Neural cell (in vitro differentiated cells): ENCODE measurements around the gene TRAF5. TPM values are rescaled to one million over a fixed set of nuclear protein-coding genes. Genes with fewer than 3 reads are reported as not detected.

ENCODE experiments used
- H2AFZ ChIP-seq: fragments of 200-600, 300-800 bp; sonication (generic), shearing (Covaris generic); 2 replicates; pipeline ENCODE4 v1.6.0; 2014; ENCODE audit warnings: low read depth, mild to moderate bottlenecking, antibody characterized with exemption, low read length, moderate library complexity
- H3F3A ChIP-seq: fragments of 200-600 bp; shearing (Covaris generic); 2 replicates; pipeline ENCODE4 v1.6.1; 2016; ENCODE audit warnings: mild to moderate bottlenecking, moderate library complexity, mixed read lengths, antibody characterized with exemption, low read length; ENCODE audit not compliant: insufficient read depth, poor library complexity, severe bottlenecking
- H3K27ac ChIP-seq: fragments of 200-600, 300-800 bp; sonication (generic), shearing (Covaris generic); 2 replicates; pipeline ENCODE4 v1.5.1; 2014; ENCODE audit warnings: mild to moderate bottlenecking, low read length, moderate library complexity
- H3K27me3 ChIP-seq: fragments of 300-800, 200-600 bp; sonication (generic), shearing (Covaris generic); 2 replicates; pipeline ENCODE4 v1.6.0; 2014; ENCODE audit warnings: mild to moderate bottlenecking, low read depth, low read length, moderate library complexity; ENCODE audit not compliant: insufficient read depth
- H3K36me3 ChIP-seq: fragments of 300-800, 200-600 bp; sonication (generic), shearing (Covaris generic); 2 replicates; pipeline ENCODE4 v1.5.1; 2014; ENCODE audit warnings: mild to moderate bottlenecking, antibody characterized with exemption, low read length, moderate library complexity; ENCODE audit not compliant: insufficient read depth
- H3K4me2 ChIP-seq: fragments of 300-800, 200-600 bp; sonication (generic), shearing (Covaris generic); 2 replicates; pipeline ENCODE4 v1.6.0; 2014; ENCODE audit warnings: mild to moderate bottlenecking, low read length
- H3K4me3 ChIP-seq: fragments of 300-800, 200-600 bp; sonication (generic), shearing (Covaris generic); 2 replicates; pipeline ENCODE4 v1.5.1; 2014; ENCODE audit warnings: mild to moderate bottlenecking, low read length, moderate library complexity
- H3K79me2 ChIP-seq: fragments of 200-600 bp; shearing (Covaris generic); replicated peaks from 2 replicates; pipeline ENCODE4 v1.6.0; 2014; ENCODE audit warnings: mild to moderate bottlenecking, low read length, moderate library complexity; ENCODE audit not compliant: insufficient read depth
- H3K9ac ChIP-seq: fragments of 300-800, 200-600 bp; sonication (generic), shearing (Covaris generic); 2 replicates; pipeline ENCODE4 v1.6.1; 2016; ENCODE audit warnings: mild to moderate bottlenecking, low read length, mixed read lengths
- H3K9me2 ChIP-seq: fragments of 200-600 bp; shearing (Covaris generic); 2 replicates; pipeline ENCODE4 v1.6.1; 2016; ENCODE audit warnings: mild to moderate bottlenecking, low read length, mixed read lengths; ENCODE audit not compliant: insufficient read depth
- H3K9me3 ChIP-seq: fragments of 200-600, 300-800 bp; sonication (generic), shearing (Covaris generic); 2 replicates; pipeline ENCODE4 v1.6.1; 2016; ENCODE audit warnings: mild to moderate bottlenecking, mixed run types, low read length, moderate library complexity, mixed read lengths
- H4K20me1 ChIP-seq: fragments of 200-600 bp; shearing (Covaris generic); 2 replicates; pipeline ENCODE4 v1.6.1; 2016; ENCODE audit warnings: mild to moderate bottlenecking, mixed run types; ENCODE audit not compliant: insufficient read depth
- EP300 ChIP-seq: fragments of 450-650 bp; conservative IDR thresholded peaks from 2 replicates; pipeline ENCODE4 v1.6.1; 2014; ENCODE audit warnings: antibody characterized with exemption, mild to moderate bottlenecking, moderate library complexity; ENCODE audit not compliant: poor library complexity, severe bottlenecking
- EZH2 ChIP-seq: fragments of 200-600, 300-800 bp; shearing (Covaris generic), sonication (generic); IDR thresholded peaks from 2 replicates; pipeline ENCODE4 v1.6.1; 2014; ENCODE audit warnings: antibody characterized with exemption, low read length, borderline replicate concordance, mild to moderate bottlenecking; ENCODE audit not compliant: insufficient read depth, poor library complexity, severe bottlenecking
- MXI1 ChIP-seq: fragments of 450-650 bp; conservative IDR thresholded peaks from 2 replicates; pipeline ENCODE4 v1.6.1; 2014; ENCODE audit warnings: antibody characterized with exemption, mild to moderate bottlenecking; ENCODE audit not compliant: poor library complexity, severe bottlenecking
- POLR2AphosphoS5 ChIP-seq: IDR thresholded peaks from 2 replicates; pipeline ENCODE4 v1.6.1; 2012
- RAD21 ChIP-seq: fragments of 450-650 bp; conservative IDR thresholded peaks from 2 replicates; pipeline ENCODE4 v1.6.1; 2014; ENCODE audit warnings: antibody characterized with exemption, mild to moderate bottlenecking, moderate library complexity
- SMC3 ChIP-seq: fragments of 450-650 bp; conservative IDR thresholded peaks from 2 replicates; pipeline ENCODE4 v1.6.1; 2014; ENCODE audit warnings: antibody characterized with exemption, mild to moderate bottlenecking, moderate library complexity; ENCODE audit not compliant: poor library complexity
- TAF1 ChIP-seq: IDR thresholded peaks from 2 replicates; pipeline ENCODE4 v1.6.1; 2012; ENCODE audit warnings: low read depth
- polyA plus RNA-seq: library from polyadenylated mRNA; depleted of rRNA; stranded (reverse); fragments of >200 nt; gene quantifications from 2 replicates; pipeline ENCODE4 v1.2.3, GENCODE V29; 2014
- TF ChIP-seq, protein P1 (sequence below): fragments of 450-650 bp; IDR thresholded peaks from 2 replicates; pipeline ENCODE4 v1.5.1; 2014; ENCODE audit warnings: antibody characterized with exemption, mild to moderate bottlenecking, moderate library complexity; ENCODE audit not compliant: poor library complexity, severe bottlenecking
- TF ChIP-seq, protein P2 (sequence below): IDR thresholded peaks from 2 replicates; pipeline ENCODE4 v1.6.1; 2012; ENCODE audit warnings: borderline replicate concordance

The TRAF5 gene
- polyA plus RNA-seq, 1 donor from 2014 or later = 0.69 TPM

DNA sequence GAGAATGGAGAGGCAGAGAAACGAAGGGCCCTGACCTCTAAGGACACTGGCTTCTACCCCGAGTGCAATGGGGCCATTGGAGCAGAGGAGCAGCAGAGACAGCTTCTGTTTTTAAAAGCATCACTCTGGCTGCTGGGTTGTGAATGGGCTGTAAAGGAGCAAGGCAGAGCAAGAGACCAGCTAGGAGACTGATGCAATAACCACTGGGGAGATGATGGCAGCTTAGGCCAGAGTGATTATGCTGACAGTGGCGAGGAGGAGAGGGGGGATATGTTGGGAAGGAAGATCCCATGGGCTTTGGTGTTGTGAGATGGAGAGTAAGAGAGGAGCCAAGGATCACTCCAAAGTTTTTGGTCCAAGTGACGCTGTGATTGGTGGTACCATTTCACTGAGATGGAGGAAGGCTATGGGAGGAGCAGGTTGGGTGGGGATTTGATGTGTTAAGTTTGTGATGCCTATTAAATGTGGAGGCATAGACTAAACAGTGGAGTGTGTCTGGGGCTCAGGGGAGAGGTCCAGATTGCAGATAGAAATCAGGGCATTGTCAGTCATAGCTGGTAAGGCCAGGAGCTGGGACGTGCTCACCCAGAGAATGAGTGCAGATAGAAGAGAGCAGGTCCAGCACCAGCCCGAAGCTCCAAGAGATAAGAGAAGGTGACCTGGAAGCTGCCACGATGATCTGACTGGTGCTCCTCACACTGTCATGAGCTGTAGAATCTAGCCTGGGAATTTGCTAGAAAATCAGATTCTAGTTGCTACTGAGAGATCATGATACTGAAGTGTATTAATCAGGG lies 11.0 kb downstream of the TRAF5 start:
- Histone ChIP-seq H3K9ac (no peak overlapping the region), H3K27me3 (no peaks in the 10 kb centered on the region), H3K4me2 (no peak overlapping the region), H3K79me2 (no peaks in the 10 kb centered on the region), H3F3A (no peaks in the 10 kb centered on the region), H3K9me3 (no peaks in the 10 kb centered on the region), H3K4me3 (no peak overlapping the region), H3K9me2 (no peaks in the 10 kb centered on the region), H4K20me1 (no peaks in the 10 kb centered on the region), H2AFZ (no peak overlapping the region), H3K27ac (no peak overlapping the region), H3K36me3 (no peaks in the 10 kb centered on the region)
- TF ChIP-seq EZH2 = no peak
- no peak for TF ChIP-seq SMC3
- TF ChIP-seq, protein P1, sequence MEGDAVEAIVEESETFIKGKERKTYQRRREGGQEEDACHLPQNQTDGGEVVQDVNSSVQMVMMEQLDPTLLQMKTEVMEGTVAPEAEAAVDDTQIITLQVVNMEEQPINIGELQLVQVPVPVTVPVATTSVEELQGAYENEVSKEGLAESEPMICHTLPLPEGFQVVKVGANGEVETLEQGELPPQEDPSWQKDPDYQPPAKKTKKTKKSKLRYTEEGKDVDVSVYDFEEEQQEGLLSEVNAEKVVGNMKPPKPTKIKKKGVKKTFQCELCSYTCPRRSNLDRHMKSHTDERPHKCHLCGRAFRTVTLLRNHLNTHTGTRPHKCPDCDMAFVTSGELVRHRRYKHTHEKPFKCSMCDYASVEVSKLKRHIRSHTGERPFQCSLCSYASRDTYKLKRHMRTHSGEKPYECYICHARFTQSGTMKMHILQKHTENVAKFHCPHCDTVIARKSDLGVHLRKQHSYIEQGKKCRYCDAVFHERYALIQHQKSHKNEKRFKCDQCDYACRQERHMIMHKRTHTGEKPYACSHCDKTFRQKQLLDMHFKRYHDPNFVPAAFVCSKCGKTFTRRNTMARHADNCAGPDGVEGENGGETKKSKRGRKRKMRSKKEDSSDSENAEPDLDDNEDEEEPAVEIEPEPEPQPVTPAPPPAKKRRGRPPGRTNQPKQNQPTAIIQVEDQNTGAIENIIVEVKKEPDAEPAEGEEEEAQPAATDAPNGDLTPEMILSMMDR = no peak
- TF ChIP-seq RAD21 = no peak

DNA sequence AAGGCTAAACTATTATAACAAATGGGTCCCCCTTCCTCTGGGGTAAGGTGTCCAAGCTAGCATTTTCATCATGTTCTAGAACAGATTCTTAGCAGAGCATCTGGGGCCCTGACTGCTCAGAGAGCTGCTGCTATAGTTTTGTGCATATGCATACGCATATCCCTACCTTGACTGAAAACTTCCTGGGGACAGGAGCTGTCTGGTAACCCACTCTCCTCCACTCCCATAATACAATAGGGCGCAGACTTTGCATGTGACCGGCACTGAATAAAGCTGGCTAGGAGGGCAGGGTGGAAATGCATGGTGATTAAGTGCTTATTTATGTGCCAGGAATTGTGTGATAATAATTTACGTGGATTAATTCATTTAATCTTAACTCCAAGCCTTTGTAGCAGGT lies 11.6 kb downstream of the TRAF5 start:
- H3K9me3 ChIP-seq = no peaks in the 10 kb centered on the region
- no peaks in the 10 kb centered on the region for H3K27me3 ChIP-seq
- no peaks in the 10 kb centered on the region for H3F3A ChIP-seq
- H3K9ac ChIP-seq = no peak overlapping the region
- H3K4me2 ChIP-seq = no peak overlapping the region
- H4K20me1 ChIP-seq = no peaks in the 10 kb centered on the region
- H3K9me2 ChIP-seq = no peaks in the 10 kb centered on the region
- no peak overlapping the region for H3K27ac ChIP-seq
- no peaks in the 10 kb centered on the region for H3K79me2 ChIP-seq
- H2AFZ ChIP-seq = no peak overlapping the region
- H3K36me3 ChIP-seq = no peaks in the 10 kb centered on the region
- TF ChIP-seq EZH2 (no peak), EP300 (no peak), RAD21 (no peak), SMC3 (no peak), MXI1 (no peak), POLR2AphosphoS5 (no peak), TAF1 (no peak)
- TF ChIP-seq, protein P2, sequence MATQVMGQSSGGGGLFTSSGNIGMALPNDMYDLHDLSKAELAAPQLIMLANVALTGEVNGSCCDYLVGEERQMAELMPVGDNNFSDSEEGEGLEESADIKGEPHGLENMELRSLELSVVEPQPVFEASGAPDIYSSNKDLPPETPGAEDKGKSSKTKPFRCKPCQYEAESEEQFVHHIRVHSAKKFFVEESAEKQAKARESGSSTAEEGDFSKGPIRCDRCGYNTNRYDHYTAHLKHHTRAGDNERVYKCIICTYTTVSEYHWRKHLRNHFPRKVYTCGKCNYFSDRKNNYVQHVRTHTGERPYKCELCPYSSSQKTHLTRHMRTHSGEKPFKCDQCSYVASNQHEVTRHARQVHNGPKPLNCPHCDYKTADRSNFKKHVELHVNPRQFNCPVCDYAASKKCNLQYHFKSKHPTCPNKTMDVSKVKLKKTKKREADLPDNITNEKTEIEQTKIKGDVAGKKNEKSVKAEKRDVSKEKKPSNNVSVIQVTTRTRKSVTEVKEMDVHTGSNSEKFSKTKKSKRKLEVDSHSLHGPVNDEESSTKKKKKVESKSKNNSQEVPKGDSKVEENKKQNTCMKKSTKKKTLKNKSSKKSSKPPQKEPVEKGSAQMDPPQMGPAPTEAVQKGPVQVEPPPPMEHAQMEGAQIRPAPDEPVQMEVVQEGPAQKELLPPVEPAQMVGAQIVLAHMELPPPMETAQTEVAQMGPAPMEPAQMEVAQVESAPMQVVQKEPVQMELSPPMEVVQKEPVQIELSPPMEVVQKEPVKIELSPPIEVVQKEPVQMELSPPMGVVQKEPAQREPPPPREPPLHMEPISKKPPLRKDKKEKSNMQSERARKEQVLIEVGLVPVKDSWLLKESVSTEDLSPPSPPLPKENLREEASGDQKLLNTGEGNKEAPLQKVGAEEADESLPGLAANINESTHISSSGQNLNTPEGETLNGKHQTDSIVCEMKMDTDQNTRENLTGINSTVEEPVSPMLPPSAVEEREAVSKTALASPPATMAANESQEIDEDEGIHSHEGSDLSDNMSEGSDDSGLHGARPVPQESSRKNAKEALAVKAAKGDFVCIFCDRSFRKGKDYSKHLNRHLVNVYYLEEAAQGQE = no peak
- TF ChIP-seq, protein P1 = no peak
- H3K4me3 ChIP-seq = no peak overlapping the region
